SK-N-SH (cell line): ENCODE results near the gene RFNG.

Experiments used
- EZH2phosphoT487 ChIP-seq: fragments of 200-600 bp; sonication (generic); IDR thresholded peaks from 2 replicates; pipeline ENCODE4 v1.6.1; 2017; ENCODE audit warnings: low read depth, mixed run types, mild to moderate bottlenecking, antibody characterized with exemption, moderate library complexity, borderline replicate concordance
- GABPA ChIP-seq: IDR thresholded peaks from 2 replicates; pipeline ENCODE4 v1.4.0; 2012; ENCODE audit warnings: low read depth, mild to moderate bottlenecking
- POLR2AphosphoS5 ChIP-seq: IDR thresholded peaks from 2 replicates; pipeline ENCODE4 v1.6.1; 2012; ENCODE audit warnings: low read depth, low read length
- YY1 ChIP-seq: IDR thresholded peaks from 2 replicates; pipeline ENCODE4 v1.4.0; 2012; ENCODE audit warnings: low read depth, mild to moderate bottlenecking
- TF ChIP-seq, protein P1 (sequence below): IDR thresholded peaks from 2 replicates; pipeline ENCODE4 v1.4.0; 2012; ENCODE audit warnings: low read depth
- TF ChIP-seq, protein P2 (sequence below): IDR thresholded peaks from 2 replicates; pipeline ENCODE4; 2012
- TF ChIP-seq, protein P3 (sequence below): fragments of 200-600 bp; sonication (generic); IDR thresholded peaks from 2 replicates; pipeline ENCODE4 v1.6.1; 2017; ENCODE audit warnings: antibody characterized with exemption, mild to moderate bottlenecking, moderate library complexity

DNA sequence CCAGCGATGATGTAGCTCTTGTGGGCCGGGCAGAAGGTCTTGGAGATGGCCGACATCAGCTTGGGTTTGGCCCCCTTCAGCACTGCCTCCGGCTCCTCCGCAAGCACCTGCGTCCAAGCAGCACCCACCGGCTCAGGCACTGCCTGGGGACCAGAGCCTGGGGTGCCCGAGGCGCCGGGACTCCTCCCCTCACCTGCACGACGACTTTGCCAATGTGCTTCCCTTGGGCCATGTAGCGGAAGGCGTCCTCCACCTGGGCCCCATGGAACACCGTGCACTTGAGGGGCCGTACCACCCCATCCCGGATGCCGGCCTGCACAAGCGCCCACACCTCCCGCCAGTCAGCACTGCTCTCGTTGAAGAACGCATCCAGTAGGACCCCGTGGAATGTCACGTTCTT lies 31.4 kb upstream of the RFNG start:
- TF ChIP-seq, protein P1, sequence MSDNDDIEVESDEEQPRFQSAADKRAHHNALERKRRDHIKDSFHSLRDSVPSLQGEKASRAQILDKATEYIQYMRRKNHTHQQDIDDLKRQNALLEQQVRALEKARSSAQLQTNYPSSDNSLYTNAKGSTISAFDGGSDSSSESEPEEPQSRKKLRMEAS = no peak
- TF ChIP-seq, protein P2, sequence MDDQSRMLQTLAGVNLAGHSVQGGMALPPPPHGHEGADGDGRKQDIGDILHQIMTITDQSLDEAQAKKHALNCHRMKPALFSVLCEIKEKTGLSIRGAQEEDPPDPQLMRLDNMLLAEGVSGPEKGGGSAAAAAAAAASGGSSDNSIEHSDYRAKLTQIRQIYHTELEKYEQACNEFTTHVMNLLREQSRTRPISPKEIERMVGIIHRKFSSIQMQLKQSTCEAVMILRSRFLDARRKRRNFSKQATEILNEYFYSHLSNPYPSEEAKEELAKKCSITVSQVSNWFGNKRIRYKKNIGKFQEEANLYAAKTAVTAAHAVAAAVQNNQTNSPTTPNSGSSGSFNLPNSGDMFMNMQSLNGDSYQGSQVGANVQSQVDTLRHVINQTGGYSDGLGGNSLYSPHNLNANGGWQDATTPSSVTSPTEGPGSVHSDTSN = no peak
- TF ChIP-seq POLR2AphosphoS5 (no peak), YY1 (no peak), EZH2phosphoT487 (no peak), GABPA (no peak)
- TF ChIP-seq, protein P3, sequence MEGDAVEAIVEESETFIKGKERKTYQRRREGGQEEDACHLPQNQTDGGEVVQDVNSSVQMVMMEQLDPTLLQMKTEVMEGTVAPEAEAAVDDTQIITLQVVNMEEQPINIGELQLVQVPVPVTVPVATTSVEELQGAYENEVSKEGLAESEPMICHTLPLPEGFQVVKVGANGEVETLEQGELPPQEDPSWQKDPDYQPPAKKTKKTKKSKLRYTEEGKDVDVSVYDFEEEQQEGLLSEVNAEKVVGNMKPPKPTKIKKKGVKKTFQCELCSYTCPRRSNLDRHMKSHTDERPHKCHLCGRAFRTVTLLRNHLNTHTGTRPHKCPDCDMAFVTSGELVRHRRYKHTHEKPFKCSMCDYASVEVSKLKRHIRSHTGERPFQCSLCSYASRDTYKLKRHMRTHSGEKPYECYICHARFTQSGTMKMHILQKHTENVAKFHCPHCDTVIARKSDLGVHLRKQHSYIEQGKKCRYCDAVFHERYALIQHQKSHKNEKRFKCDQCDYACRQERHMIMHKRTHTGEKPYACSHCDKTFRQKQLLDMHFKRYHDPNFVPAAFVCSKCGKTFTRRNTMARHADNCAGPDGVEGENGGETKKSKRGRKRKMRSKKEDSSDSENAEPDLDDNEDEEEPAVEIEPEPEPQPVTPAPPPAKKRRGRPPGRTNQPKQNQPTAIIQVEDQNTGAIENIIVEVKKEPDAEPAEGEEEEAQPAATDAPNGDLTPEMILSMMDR = no peak
